ENCODE results near the gene ANKFY1.
A peak's percentile ranks its signal among the peaks of the same experiment; 100 is the strongest.

The ANKFY1 gene

DNA sequence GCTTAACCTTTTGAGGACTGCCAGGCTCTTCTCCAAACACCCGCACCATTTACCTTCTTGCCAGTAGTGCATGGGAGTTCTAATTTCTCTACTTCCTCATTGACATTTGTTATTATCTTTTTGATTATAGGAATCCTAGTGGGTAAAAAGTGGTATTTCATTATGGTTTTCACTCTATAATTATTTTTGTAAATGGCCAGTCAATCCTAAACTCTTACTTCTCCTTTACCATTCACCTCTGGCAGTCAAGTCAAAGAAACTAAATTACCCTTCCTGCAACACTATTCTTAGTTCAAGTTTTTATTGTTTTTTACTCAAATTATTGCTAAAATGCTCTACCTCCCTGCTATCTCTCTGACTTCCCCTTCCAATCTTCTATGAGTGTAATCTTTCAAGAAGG lies 29.8 kb upstream of the ANKFY1 start:
- no peak overlapping the region for H3K27ac ChIP-seq (ENCODE audit: low read length)
- H3K27me3 ChIP-seq (ENCODE audit: low read depth, low read length): no peaks in the 10 kb centered on the region
- H3K4me3 ChIP-seq (ENCODE audit: low read depth in 1 of 2, low read length in 2 of 2): no peak overlapping the region
- H3K4me1 ChIP-seq (ENCODE audit: control insufficient read depth in 1 of 2, insufficient read depth in 2 of 2, low read length in 2 of 2): no peaks in the 10 kb centered on the region
- H3K9me3 ChIP-seq (ENCODE audit: control insufficient read depth in 1 of 2, low read length in 2 of 2): no peaks in the 10 kb centered on the region
- peaks cover 7 to 21% of the 10 kb centered on the region in 2 donors for H3K36me3 ChIP-seq (ENCODE audit: control insufficient read depth in 1 of 2, insufficient read depth in 2 of 2, low read length in 2 of 2)

DNA sequence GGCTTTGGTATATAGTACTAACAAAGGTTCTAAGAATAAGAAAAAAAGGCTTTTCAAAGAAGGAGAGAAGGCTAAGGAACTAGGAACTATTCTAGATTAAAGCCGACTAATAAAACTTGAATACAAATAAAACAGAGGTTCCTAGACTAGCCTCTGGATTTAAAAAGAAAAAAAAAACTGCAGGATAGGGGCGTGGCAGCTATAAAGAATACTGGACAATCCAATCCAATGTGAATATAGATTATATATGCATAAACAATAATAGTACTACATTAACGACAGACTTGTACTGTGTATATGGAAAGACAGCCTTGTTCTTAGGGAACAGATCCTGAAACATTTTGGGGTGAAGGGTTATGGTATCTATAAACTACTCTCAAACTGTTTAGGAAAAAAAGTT lies 23.9 kb upstream of the ANKFY1 start:
- Histone ChIP-seq H3K36me3 (ENCODE audit: control insufficient read depth in 1 of 2, insufficient read depth in 2 of 2, low read length in 2 of 2) (peaks cover 3 to 4% of the 10 kb centered on the region in 2 donors), H3K27ac (ENCODE audit: low read length) (no peak overlapping the region), H3K9me3 (ENCODE audit: control insufficient read depth in 1 of 2, low read length in 2 of 2) (no peaks in the 10 kb centered on the region), H3K27me3 (ENCODE audit: low read depth, low read length) (no peaks in the 10 kb centered on the region), H3K4me1 (ENCODE audit: control insufficient read depth in 1 of 2, insufficient read depth in 2 of 2, low read length in 2 of 2) (no peaks in the 10 kb centered on the region), H3K4me3 (ENCODE audit: low read depth in 1 of 2, low read length in 2 of 2) (no peak overlapping the region)

DNA sequence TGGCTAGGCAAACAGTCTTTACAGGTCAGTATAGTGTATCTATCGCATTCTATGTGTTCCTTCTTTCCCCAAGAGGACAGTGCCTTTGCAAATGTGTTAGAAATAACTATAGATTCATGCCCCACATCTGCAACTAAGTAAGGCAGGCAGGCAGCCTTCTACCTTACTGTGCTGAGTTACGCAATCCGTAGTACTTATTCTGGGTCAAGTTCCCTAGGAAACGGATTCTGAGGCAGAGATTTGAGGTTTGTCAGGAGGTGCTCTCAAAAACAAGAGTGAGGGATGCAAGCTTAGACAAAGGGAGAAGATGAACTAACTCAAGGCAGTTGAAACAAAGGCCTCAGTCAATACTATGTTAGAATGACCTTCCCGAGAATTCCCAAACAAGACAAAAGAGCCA lies 12.7 kb upstream of the ANKFY1 start:
- H3K27me3 ChIP-seq (ENCODE audit: low read depth, low read length): no peaks in the 10 kb centered on the region
- no peak overlapping the region for H3K4me3 ChIP-seq (ENCODE audit: low read depth in 1 of 2, low read length in 2 of 2)
- H3K4me1 ChIP-seq (ENCODE audit: control insufficient read depth in 1 of 2, insufficient read depth in 2 of 2, low read length in 2 of 2): no peaks in the 10 kb centered on the region
- H3K27ac ChIP-seq (ENCODE audit: low read length): no peak overlapping the region
- H3K9me3 ChIP-seq (ENCODE audit: control insufficient read depth in 1 of 2, low read length in 2 of 2): no peaks in the 10 kb centered on the region
- peaks cover 16 to 19% of the 10 kb centered on the region in 2 donors for H3K36me3 ChIP-seq (ENCODE audit: control insufficient read depth in 1 of 2, insufficient read depth in 2 of 2, low read length in 2 of 2)

DNA sequence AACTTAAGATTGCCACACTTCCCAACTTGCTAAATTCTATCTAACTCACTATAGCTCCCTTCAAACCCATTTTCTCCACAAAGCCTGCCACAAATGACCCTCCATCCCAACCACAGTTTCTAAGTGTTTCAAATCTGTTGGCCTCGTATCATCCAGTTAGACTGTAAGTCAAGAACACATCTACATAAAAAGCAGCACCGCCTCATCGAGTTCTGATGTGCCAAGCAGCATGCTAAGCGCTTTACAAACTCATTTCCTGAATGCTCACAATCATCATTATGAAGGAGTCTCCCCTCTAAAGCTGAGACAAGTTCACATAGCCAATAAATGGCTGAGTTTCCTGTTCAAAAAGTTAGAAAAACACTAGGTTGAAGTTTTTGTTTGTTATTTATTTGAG lies 9.2 kb upstream of the ANKFY1 start:
- peaks cover 18 to 19% of the 10 kb centered on the region in 2 donors for H3K36me3 ChIP-seq (ENCODE audit: control insufficient read depth in 1 of 2, insufficient read depth in 2 of 2, low read length in 2 of 2)
- no peak overlapping the region for H3K27ac ChIP-seq (ENCODE audit: low read length)
- H3K4me1 ChIP-seq (ENCODE audit: control insufficient read depth in 1 of 2, insufficient read depth in 2 of 2, low read length in 2 of 2): peaks cover 0 to 10% of the 10 kb centered on the region in 2 donors
- no peak overlapping the region for H3K4me3 ChIP-seq (ENCODE audit: low read depth in 1 of 2, low read length in 2 of 2)
- H3K27me3 ChIP-seq (ENCODE audit: low read depth, low read length): no peaks in the 10 kb centered on the region
- H3K9me3 ChIP-seq (ENCODE audit: control insufficient read depth in 1 of 2, low read length in 2 of 2): no peaks in the 10 kb centered on the region

DNA sequence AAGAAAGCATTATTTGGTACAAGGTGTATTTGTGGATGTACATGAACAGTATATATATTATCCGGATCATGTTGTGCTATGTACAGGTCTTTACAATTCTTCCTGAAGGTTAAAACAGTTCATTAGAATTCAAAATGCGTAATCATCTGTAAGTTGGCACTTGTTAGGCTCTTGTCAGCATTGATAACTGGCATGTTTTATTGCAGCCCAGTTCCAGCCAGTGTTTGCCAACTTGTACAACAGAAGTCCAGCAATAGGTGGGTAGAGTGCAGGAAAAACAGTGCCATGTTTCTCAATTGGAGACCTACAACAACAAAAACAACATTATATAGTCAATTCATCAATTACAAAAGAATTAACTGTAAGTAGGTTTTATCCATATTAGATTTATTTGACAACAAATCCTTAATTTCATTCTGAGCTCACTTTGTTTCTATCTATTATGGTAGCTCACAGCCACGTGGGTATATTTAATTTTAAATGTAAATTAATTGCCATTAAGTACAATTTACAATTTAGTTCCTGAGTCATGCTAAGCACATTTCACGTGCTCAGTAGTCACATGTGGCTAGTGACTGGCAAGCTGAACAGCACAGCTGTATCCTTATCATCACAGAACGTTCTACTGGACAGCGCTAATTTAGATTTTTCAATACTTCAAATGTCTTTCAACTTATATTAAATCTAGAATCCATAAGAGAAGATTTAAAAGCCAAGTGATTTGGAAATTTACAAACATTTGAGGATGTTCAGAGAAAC lies 8.6 kb upstream of the ANKFY1 start:
- peaks cover 24 to 25% of the 10 kb centered on the region in 2 donors for H3K36me3 ChIP-seq (ENCODE audit: control insufficient read depth in 1 of 2, insufficient read depth in 2 of 2, low read length in 2 of 2)
- no peak overlapping the region for H3K27ac ChIP-seq (ENCODE audit: low read length)
- peaks cover 0 to 10% of the 10 kb centered on the region in 2 donors for H3K4me1 ChIP-seq (ENCODE audit: control insufficient read depth in 1 of 2, insufficient read depth in 2 of 2, low read length in 2 of 2)
- H3K27me3 ChIP-seq (ENCODE audit: low read depth, low read length): no peaks in the 10 kb centered on the region
- H3K9me3 ChIP-seq (ENCODE audit: control insufficient read depth in 1 of 2, low read length in 2 of 2): no peaks in the 10 kb centered on the region
- H3K4me3 ChIP-seq (ENCODE audit: low read depth in 1 of 2, low read length in 2 of 2): no peak overlapping the region

DNA sequence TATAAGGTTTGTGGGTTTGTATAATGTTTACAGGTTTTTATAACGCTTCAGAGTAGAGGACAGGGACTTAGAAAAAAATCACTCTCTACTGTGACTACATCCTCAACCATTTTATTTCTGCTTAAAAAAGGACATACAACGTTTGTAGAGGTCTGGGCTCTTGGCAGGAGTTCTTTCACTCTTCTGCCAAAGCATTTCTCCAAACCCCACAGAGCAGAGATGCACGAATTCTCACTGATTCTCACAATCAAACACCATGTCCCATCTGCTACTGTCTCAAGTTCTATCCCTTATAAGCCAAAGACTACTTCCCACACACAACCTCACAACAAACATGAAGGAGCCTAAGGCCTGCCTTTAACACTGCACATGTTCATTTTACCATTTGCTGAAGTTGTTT lies 7.0 kb upstream of the ANKFY1 start:
- no peak overlapping the region for H3K27ac ChIP-seq (ENCODE audit: low read length)
- H3K36me3 ChIP-seq (ENCODE audit: control insufficient read depth in 1 of 2, insufficient read depth in 2 of 2, low read length in 2 of 2): peaks cover 19 to 22% of the 10 kb centered on the region in 2 donors
- peaks cover 0 to 10% of the 10 kb centered on the region in 2 donors for H3K4me1 ChIP-seq (ENCODE audit: control insufficient read depth in 1 of 2, insufficient read depth in 2 of 2, low read length in 2 of 2)
- no peaks in the 10 kb centered on the region for H3K9me3 ChIP-seq (ENCODE audit: control insufficient read depth in 1 of 2, low read length in 2 of 2)
- H3K4me3 ChIP-seq (ENCODE audit: low read depth in 1 of 2, low read length in 2 of 2): no peak overlapping the region
- no peaks in the 10 kb centered on the region for H3K27me3 ChIP-seq (ENCODE audit: low read depth, low read length)

DNA sequence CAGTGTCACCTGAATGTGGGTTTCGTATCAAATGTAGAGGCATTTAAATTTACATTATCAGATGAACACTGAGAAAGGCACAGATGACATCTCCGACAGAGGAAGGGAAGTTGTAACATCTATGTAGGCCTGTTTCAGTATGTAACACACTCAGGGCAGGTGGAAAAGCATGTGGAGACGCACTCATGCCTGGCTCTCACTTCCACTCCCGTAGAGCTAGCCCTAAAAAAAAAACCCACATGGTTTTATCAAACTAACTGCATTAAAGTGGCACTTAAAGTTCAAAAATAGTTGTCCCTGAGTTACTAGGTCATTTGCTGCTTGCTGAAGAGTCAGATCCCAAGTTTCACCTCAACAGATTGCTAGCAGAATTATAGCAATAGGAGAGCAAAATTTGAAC lies 6.1 kb upstream of the ANKFY1 start:
- Histone ChIP-seq H3K27ac (ENCODE audit: low read length) (no peak overlapping the region), H3K9me3 (ENCODE audit: control insufficient read depth in 1 of 2, low read length in 2 of 2) (no peaks in the 10 kb centered on the region), H3K27me3 (ENCODE audit: low read depth, low read length) (no peaks in the 10 kb centered on the region), H3K4me3 (ENCODE audit: low read depth in 1 of 2, low read length in 2 of 2) (no peak overlapping the region), H3K4me1 (ENCODE audit: control insufficient read depth in 1 of 2, insufficient read depth in 2 of 2, low read length in 2 of 2) (peaks cover 0 to 10% of the 10 kb centered on the region in 2 donors), H3K36me3 (ENCODE audit: control insufficient read depth in 1 of 2, insufficient read depth in 2 of 2, low read length in 2 of 2) (peaks cover 19 to 22% of the 10 kb centered on the region in 2 donors)

DNA sequence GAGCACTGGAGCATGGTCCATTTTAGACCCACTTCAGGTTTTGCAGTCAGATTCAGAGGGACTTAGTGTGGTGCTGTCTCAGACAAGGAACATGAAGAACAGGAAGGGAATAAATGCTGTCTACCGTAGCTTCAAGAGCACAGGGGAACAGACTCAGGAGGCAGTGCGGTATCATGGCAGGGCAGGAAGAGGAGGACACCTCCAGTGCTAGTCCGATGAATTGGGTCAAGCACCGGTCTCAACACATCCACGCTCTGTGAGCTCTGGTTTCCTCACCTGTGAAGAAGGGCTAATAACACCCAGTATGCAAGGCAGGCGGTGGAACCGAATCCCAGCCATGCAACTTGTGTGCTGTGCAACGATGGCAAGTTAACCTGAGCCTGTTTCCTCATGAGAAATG lies 3.6 kb upstream of the ANKFY1 start:
- Histone ChIP-seq H3K4me3 (ENCODE audit: low read depth in 1 of 2, low read length in 2 of 2) (no peak overlapping the region), H3K9me3 (ENCODE audit: control insufficient read depth in 1 of 2, low read length in 2 of 2) (no peaks in the 10 kb centered on the region), H3K36me3 (ENCODE audit: control insufficient read depth in 1 of 2, insufficient read depth in 2 of 2, low read length in 2 of 2) (peaks cover 19 to 22% of the 10 kb centered on the region in 2 donors)

DNA sequence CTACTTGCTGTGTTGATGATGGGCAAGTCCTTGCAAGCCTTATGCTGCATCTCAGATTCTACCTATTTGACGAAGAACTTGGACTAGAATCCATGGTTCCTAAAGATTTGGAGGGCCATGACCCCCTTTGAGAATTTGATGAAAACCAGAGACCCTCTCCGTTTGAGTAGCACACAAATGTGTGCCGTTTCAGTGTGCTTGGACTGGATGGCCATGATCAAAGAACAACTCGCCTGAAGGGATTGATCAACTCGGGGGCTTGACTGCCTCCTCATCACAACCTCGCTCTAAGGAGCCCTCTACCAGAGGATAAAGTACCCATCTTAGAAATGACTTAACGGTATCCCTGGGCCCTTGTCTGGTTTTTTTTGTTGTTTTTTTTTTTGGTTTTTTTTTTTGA lies 2.8 kb upstream of the ANKFY1 start:
- Histone ChIP-seq H3K27me3 (ENCODE audit: low read depth, low read length) (no peaks in the 10 kb centered on the region), H3K4me3 (ENCODE audit: low read depth in 1 of 2, low read length in 2 of 2) (no peak overlapping the region), H3K36me3 (ENCODE audit: control insufficient read depth in 1 of 2, insufficient read depth in 2 of 2, low read length in 2 of 2) (peaks cover 17 to 19% of the 10 kb centered on the region in 2 donors), H3K27ac (ENCODE audit: low read length) (no peak overlapping the region), H3K9me3 (ENCODE audit: control insufficient read depth in 1 of 2, low read length in 2 of 2) (no peaks in the 10 kb centered on the region), H3K4me1 (ENCODE audit: control insufficient read depth in 1 of 2, insufficient read depth in 2 of 2, low read length in 2 of 2) (peaks cover 4 to 32% of the 10 kb centered on the region in 2 donors)

More for the DNA sequence above, 3.6 kb upstream of the ANKFY1 start:
- Histone ChIP-seq H3K27me3 (ENCODE audit: low read depth, low read length) (no peaks in the 10 kb centered on the region), H3K27ac (ENCODE audit: low read length) (no peak overlapping the region), H3K4me1 (ENCODE audit: control insufficient read depth in 1 of 2, insufficient read depth in 2 of 2, low read length in 2 of 2) (peaks cover 0 to 24% of the 10 kb centered on the region in 2 donors)

DNA sequence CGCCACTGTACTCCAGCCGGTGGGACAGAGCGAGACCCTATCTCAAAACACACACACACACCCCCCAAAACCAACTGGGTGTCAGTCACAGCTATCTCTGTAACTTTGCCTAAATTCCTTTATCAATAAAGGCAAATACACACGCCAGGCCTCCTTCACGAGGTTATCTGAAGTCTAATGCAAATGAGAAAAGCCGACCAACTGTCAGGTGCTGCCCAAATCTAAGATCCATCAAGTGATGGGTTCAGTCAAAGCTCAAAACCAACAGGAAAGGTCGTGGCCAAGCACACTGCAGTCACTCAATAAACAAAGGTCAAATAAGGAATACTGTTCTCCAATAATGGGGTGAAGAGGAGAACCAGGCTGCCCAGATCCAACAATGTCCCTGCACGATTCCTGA lies 1.1 kb downstream of the ANKFY1 start:
- H3K27ac ChIP-seq (ENCODE audit: low read length): peak overlapping the region; percentile 79
- H3K36me3 ChIP-seq (ENCODE audit: control insufficient read depth in 1 of 2, insufficient read depth in 2 of 2, low read length in 2 of 2): peaks cover 4 to 18% of the 10 kb centered on the region in 2 donors
- peak overlapping the region; percentile 93 to 99 for H3K4me3 ChIP-seq (ENCODE audit: low read depth in 1 of 2, low read length in 2 of 2)
- H3K9me3 ChIP-seq (ENCODE audit: control insufficient read depth in 1 of 2, low read length in 2 of 2): peaks cover 0 to 3% of the 10 kb centered on the region in 2 donors
- no peaks in the 10 kb centered on the region for H3K27me3 ChIP-seq (ENCODE audit: low read depth, low read length)
- peaks cover 5 to 28% of the 10 kb centered on the region in 2 donors for H3K4me1 ChIP-seq (ENCODE audit: control insufficient read depth in 1 of 2, insufficient read depth in 2 of 2, low read length in 2 of 2)

DNA sequence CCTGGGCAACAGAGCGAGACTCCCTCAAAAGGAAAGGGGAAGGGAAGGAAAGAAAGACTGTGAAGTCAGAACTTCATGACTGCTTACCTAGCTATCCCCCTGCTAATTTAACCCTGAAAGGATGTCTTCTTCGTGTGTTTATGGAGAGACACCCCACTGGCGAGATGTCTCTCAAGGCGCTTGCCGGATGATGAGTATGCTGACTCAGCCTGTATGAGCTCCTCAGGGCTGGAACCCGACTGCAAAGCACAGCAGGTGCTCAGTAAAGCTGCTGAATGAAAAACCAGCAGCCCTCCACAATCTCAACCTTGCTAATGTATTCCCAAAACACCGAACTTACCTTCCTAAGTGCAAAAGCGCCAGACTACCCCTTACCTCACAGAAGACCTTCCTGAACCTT lies 2.3 kb downstream of the ANKFY1 start:
- peaks cover 5 to 28% of the 10 kb centered on the region in 2 donors for H3K4me1 ChIP-seq (ENCODE audit: control insufficient read depth in 1 of 2, insufficient read depth in 2 of 2, low read length in 2 of 2)
- H3K27ac ChIP-seq (ENCODE audit: low read length): no peak overlapping the region
- H3K9me3 ChIP-seq (ENCODE audit: control insufficient read depth in 1 of 2, low read length in 2 of 2): peaks cover 0 to 3% of the 10 kb centered on the region in 2 donors
- no peak overlapping the region for H3K4me3 ChIP-seq (ENCODE audit: low read depth in 1 of 2, low read length in 2 of 2)
- H3K36me3 ChIP-seq (ENCODE audit: control insufficient read depth in 1 of 2, insufficient read depth in 2 of 2, low read length in 2 of 2): peaks cover 0 to 14% of the 10 kb centered on the region in 2 donors
- no peaks in the 10 kb centered on the region for H3K27me3 ChIP-seq (ENCODE audit: low read depth, low read length)

DNA sequence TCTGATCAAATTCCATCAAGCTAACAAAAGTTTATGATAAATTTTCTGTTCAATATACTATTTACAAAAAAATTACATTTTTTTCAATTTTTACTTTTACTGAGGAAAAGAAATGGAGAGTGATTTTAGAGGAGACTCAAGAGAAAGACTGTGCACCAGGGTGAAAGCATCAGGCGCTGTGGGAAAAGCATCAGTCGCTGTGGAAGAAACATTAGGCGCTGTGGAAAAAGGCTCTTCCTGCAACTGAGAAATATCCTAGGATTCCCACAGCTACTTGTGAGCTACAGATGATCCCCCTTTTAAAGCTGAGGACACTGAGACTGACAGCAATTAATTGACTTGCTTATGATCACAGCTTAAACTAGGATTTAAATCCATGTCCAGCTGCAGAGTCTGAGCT lies 4.9 kb downstream of the ANKFY1 start:
- peaks cover 0 to 3% of the 10 kb centered on the region in 2 donors for H3K9me3 ChIP-seq (ENCODE audit: control insufficient read depth in 1 of 2, low read length in 2 of 2)
- no peak overlapping the region for H3K4me3 ChIP-seq (ENCODE audit: low read depth in 1 of 2, low read length in 2 of 2)
- peaks cover 5 to 25% of the 10 kb centered on the region in 2 donors for H3K4me1 ChIP-seq (ENCODE audit: control insufficient read depth in 1 of 2, insufficient read depth in 2 of 2, low read length in 2 of 2)
- no peaks in the 10 kb centered on the region for H3K27me3 ChIP-seq (ENCODE audit: low read depth, low read length)
- peaks cover 0 to 16% of the 10 kb centered on the region in 2 donors for H3K36me3 ChIP-seq (ENCODE audit: control insufficient read depth in 1 of 2, insufficient read depth in 2 of 2, low read length in 2 of 2)
- H3K27ac ChIP-seq (ENCODE audit: low read length): no peak overlapping the region

Data from muscle layer of duodenum (tissue), 2 donors.